Measurements from ENCODE around the gene TSHZ2. TPM values are rescaled to one million over a fixed set of nuclear protein-coding genes. Genes with fewer than 3 reads are reported as not detected.
"Not testable (repeated sequence)": the region's sequence is repeated elsewhere in the genome, so short reads cannot be mapped to it uniquely, and the experiment has no call there.

The TSHZ2 gene
- total RNA-seq, 1 donor from 2014 or later, result 1.9 TPM

- DNase-seq, result no peak
Measured at GRCh38 chr20:53390770-53391169, 418.6 kb downstream of the TSHZ2 start.

GRCh38 chr20:53394433-53394832 is 422.3 kb downstream of the TSHZ2 start:
- DNase-seq, result no peak

GRCh38 chr20:53395188-53395923 is 423.2 kb downstream of the TSHZ2 start:
- DNase-seq, result no peak

GRCh38 chr20:53399083-53399482 is 426.9 kb downstream of the TSHZ2 start:
- DNase-seq, result no peak

- DNase-seq, result no peak
Measured at GRCh38 chr20:53399592-53400335, 427.6 kb downstream of the TSHZ2 start.

- no peak for DNase-seq
Measured at GRCh38 chr20:53402233-53403005, 430.3 kb downstream of the TSHZ2 start.

GRCh38 chr20:53403029-53403428 is 430.9 kb downstream of the TSHZ2 start:
- DNase-seq, result no peak

GRCh38 chr20:53405139-53405538 is 433.0 kb downstream of the TSHZ2 start:
- no peak for DNase-seq

- DNase-seq, result no peak
Measured at GRCh38 chr20:53406580-53406979, 434.4 kb downstream of the TSHZ2 start.

GRCh38 chr20:53408691-53409446 is 436.7 kb downstream of the TSHZ2 start:
- DNase-seq, result no peak

GRCh38 chr20:53409447-53409717 is 437.2 kb downstream of the TSHZ2 start:
- DNase-seq, result no peak

GRCh38 chr20:53411129-53411528 is 439.0 kb downstream of the TSHZ2 start:
- DNase-seq, result no peak

GRCh38 chr20:53411891-53412290 is 439.7 kb downstream of the TSHZ2 start:
- DNase-seq, result no peak

GRCh38 chr20:53412577-53413185 is 440.5 kb downstream of the TSHZ2 start:
- no peak for DNase-seq

GRCh38 chr20:53413186-53413631 is 441.1 kb downstream of the TSHZ2 start:
- DNase-seq, result no peak

GRCh38 chr20:53413845-53414244 is 441.7 kb downstream of the TSHZ2 start:
- not testable (repeated sequence) for DNase-seq

GRCh38 chr20:53419693-53420460 is 447.7 kb downstream of the TSHZ2 start:
- no peak for DNase-seq

GRCh38 chr20:53421343-53421742 is 449.2 kb downstream of the TSHZ2 start:
- DNase-seq, result no peak

- no peak for DNase-seq
Measured at GRCh38 chr20:53422039-53422438, 449.9 kb downstream of the TSHZ2 start.

- no peak for DNase-seq
Measured at GRCh38 chr20:53423587-53424146, 451.5 kb downstream of the TSHZ2 start.

- DNase-seq, result no peak
Measured at GRCh38 chr20:53425481-53425880, 453.3 kb downstream of the TSHZ2 start.

Measured in dermis blood vessel endothelial cell (primary cell).